Neural progenitor cell (in vitro differentiated cells): ENCODE data around the gene ADORA1. TPM values are rescaled to one million over a fixed set of nuclear protein-coding genes. Genes with fewer than 3 reads are reported as not detected.
A peak's percentile ranks its signal among the peaks of the same experiment; 100 is the strongest.

ENCODE experiments used
- DNase-seq: peaks from one replicate; pipeline ENCODE4 v3.0.0-alpha.2; 2016; ENCODE audit warnings: low spot score
- H2AFZ ChIP-seq: fragments of 200-600 bp; sonication (generic); replicated peaks from 2 replicates; pipeline ENCODE4 v1.6.1; 2016; ENCODE audit warnings: antibody characterized with exemption
- H3F3A ChIP-seq: fragments of 200-600 bp; sonication (generic); 2 replicates; pipeline ENCODE4 v1.6.1; 2016; ENCODE audit warnings: antibody characterized with exemption, low read depth
- H3K27ac ChIP-seq: fragments of 200-600 bp; sonication (generic); 2 replicates; pipeline ENCODE4 v1.5.1; 2016; ENCODE audit warnings: mild to moderate bottlenecking
- H3K27me3 ChIP-seq: fragments of 200-600 bp; sonication (generic); 2 replicates; pipeline ENCODE4 v1.6.1; 2016; ENCODE audit warnings: mild to moderate bottlenecking, moderate library complexity
- H3K36me3 ChIP-seq: fragments of 200-600 bp; sonication (generic); 2 replicates; pipeline ENCODE4 v1.5.1; 2016
- H3K4me1 ChIP-seq: fragments of 200-600 bp; sonication (generic); 2 replicates; pipeline ENCODE4 v1.6.1; 2016; ENCODE audit warnings: mixed run types
- H3K4me2 ChIP-seq: fragments of 200-600 bp; sonication (generic); 2 replicates; pipeline ENCODE4 v1.6.1; 2016
- H3K4me3 ChIP-seq: fragments of 200-600 bp; sonication (generic); 2 replicates; pipeline ENCODE4 v1.5.1; 2016
- H3K79me2 ChIP-seq: fragments of 200-600 bp; sonication (generic); 2 replicates; pipeline ENCODE4 v1.6.1; 2016; ENCODE audit warnings: low read depth
- H3K9ac ChIP-seq: fragments of 200-600 bp; sonication (generic); 2 replicates; pipeline ENCODE4 v1.6.1; 2016
- H3K9me3 ChIP-seq: fragments of 200-600 bp; sonication (generic); 2 replicates; pipeline ENCODE4 v1.5.1; 2016; ENCODE audit warnings: low read depth
- H4K20me1 ChIP-seq: fragments of 200-600 bp; sonication (generic); 2 replicates; pipeline ENCODE4 v1.6.1; 2016; ENCODE audit warnings: low read depth
- H3K27ac Mint-ChIP-seq: 3 replicates; pipeline ENCODE4 v1.8.0; 2021; ENCODE audit warnings: mixed read lengths
- H3K27me3 Mint-ChIP-seq: 2 replicates; pipeline ENCODE4 v1.8.0; 2022; ENCODE audit warnings: low read depth, mild to moderate bottlenecking, inconsistent platforms, moderate library complexity, mixed read lengths; ENCODE audit not compliant: insufficient read depth
- H3K36me3 Mint-ChIP-seq: 3 replicates; pipeline ENCODE4 v1.8.0; 2021; ENCODE audit warnings: mixed read lengths
- H3K4me1 Mint-ChIP-seq: 3 replicates; pipeline ENCODE4 v1.8.0; 2021; ENCODE audit warnings: mixed read lengths
- H3K4me3 Mint-ChIP-seq: 3 replicates; pipeline ENCODE4 v1.8.0; 2021; ENCODE audit warnings: mild to moderate bottlenecking, moderate library complexity, mixed read lengths
- H3K9me3 Mint-ChIP-seq: 3 replicates; pipeline ENCODE4 v1.8.0; 2020; ENCODE audit warnings: mixed read lengths
- EZH2 ChIP-seq: fragments of 200-600 bp; sonication (generic); IDR thresholded peaks from 2 replicates; pipeline ENCODE4 v1.6.1; 2017; ENCODE audit warnings: antibody characterized with exemption, mild to moderate bottlenecking, moderate library complexity
- EZH2phosphoT487 ChIP-seq: fragments of 200-600 bp; sonication (generic); IDR thresholded peaks from 2 replicates; pipeline ENCODE4 v1.6.1; 2017; ENCODE audit warnings: antibody characterized with exemption
- total RNA-seq: library from RNA; depleted of rRNA; stranded (reverse); fragments of >200 nt; gene quantifications from 2 replicates; pipeline ENCODE4 v1.2.3, GENCODE V29; 2015; ENCODE audit warnings: low replicate concordance
- TF ChIP-seq, protein P1 (sequence below): fragments of 200-600 bp; sonication (generic); IDR thresholded peaks from 2 replicates; pipeline ENCODE4 v1.5.1; 2017; ENCODE audit warnings: antibody characterized with exemption, mild to moderate bottlenecking

Gene ADORA1
- total RNA-seq, 1 donor from 2014 or later: 1.1 TPM

DNA sequence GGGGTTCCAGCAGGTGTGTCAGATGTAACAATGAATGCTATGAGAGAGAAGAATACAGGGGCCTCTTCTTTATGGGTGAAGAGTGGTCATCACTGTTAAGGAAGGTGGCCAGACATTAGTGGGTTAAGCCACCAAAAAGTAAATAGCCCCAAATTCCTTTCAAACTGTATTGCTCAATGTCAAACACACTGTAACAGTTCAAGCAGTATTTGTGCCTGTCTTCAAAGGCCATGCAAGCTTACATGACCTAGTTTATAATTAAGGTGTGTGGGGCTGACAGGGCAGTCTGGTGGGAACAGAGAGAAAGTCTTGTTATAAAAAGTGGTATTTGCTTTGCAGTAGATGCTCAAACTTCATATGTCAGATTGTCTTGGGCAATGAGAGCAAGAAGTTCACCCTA, 83.5 kb downstream of the ADORA1 start:
- H3K4me3 ChIP-seq: no peak overlapping the region
- H3K4me1 Mint-ChIP-seq: peaks cover 17% of the 10 kb centered on the region

DNA sequence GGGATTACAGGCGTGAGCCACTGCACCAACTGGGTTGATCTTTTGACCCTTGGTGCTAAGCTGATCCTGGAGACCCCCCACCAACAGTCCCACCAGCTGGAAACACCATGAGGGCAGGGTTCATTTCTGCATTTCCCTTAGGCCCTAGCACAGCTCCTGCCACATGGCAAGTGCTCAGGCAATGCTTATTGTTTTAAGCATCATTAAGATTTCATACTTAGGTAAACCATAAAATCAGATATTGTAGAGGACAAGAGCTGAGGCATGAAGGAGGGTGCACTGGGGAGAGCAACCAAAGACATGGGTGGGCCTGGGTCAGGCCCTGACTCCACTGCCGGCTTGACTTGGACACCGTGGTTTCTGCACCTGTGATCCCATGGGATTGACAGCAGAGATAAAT, 84.3 kb downstream of the ADORA1 start:
- peaks cover 10% of the 10 kb centered on the region for H3K27me3 Mint-ChIP-seq
- DNase-seq: no peak

More for the DNA sequence above, 83.5 kb downstream of the ADORA1 start:
- no peaks in the 10 kb centered on the region for H3K36me3 Mint-ChIP-seq
- H3K9me3 Mint-ChIP-seq: no peaks in the 10 kb centered on the region
- peaks cover 17% of the 10 kb centered on the region for H3K4me1 ChIP-seq
- H4K20me1 ChIP-seq: no peaks in the 10 kb centered on the region
- no peak overlapping the region for H2AFZ ChIP-seq
- H3K9ac ChIP-seq: no peak overlapping the region
- H3K27ac ChIP-seq: no peak overlapping the region
- H3K27ac Mint-ChIP-seq: no peak overlapping the region
- no peaks in the 10 kb centered on the region for H3K79me2 ChIP-seq
- no peak for TF ChIP-seq EZH2
- TF ChIP-seq, protein P1, sequence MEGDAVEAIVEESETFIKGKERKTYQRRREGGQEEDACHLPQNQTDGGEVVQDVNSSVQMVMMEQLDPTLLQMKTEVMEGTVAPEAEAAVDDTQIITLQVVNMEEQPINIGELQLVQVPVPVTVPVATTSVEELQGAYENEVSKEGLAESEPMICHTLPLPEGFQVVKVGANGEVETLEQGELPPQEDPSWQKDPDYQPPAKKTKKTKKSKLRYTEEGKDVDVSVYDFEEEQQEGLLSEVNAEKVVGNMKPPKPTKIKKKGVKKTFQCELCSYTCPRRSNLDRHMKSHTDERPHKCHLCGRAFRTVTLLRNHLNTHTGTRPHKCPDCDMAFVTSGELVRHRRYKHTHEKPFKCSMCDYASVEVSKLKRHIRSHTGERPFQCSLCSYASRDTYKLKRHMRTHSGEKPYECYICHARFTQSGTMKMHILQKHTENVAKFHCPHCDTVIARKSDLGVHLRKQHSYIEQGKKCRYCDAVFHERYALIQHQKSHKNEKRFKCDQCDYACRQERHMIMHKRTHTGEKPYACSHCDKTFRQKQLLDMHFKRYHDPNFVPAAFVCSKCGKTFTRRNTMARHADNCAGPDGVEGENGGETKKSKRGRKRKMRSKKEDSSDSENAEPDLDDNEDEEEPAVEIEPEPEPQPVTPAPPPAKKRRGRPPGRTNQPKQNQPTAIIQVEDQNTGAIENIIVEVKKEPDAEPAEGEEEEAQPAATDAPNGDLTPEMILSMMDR: no peak
- no peak for TF ChIP-seq EZH2phosphoT487
- H3K36me3 ChIP-seq: no peaks in the 10 kb centered on the region
- H3K27me3 Mint-ChIP-seq: peaks cover 10% of the 10 kb centered on the region
- H3K27me3 ChIP-seq: no peaks in the 10 kb centered on the region
- H3F3A ChIP-seq: no peaks in the 10 kb centered on the region
- DNase-seq: no peak
- H3K4me2 ChIP-seq: no peak overlapping the region
- H3K9me3 ChIP-seq: no peaks in the 10 kb centered on the region
- no peak overlapping the region for H3K4me3 Mint-ChIP-seq

DNA sequence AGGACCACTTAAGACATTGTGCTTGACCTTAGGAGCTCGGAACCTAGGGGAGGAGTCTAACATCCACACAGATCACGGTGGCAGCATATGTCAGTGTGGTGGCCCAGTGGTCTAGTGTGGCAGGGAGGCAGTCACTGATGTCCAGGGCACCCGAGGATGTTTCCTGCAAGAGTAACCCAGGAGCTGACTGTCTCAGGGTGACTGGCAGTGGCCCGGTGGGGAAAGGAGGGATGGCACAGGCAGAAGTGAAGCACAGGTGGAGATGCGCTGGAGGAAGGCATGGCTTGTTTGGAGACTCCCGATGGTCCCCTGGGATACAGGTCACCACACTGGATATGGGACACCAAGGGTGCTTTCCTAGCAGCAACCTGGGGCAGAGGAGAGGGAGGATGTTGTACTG, 85.6 kb downstream of the ADORA1 start:
- Histone ChIP-seq H2AFZ (no peak overlapping the region), H4K20me1 (no peaks in the 10 kb centered on the region), H3K27ac (no peak overlapping the region), H3K79me2 (no peaks in the 10 kb centered on the region), H3F3A (no peaks in the 10 kb centered on the region), H3K4me3 (no peak overlapping the region), H3K9ac (no peak overlapping the region), H3K9me3 (no peaks in the 10 kb centered on the region), H3K27me3 (no peaks in the 10 kb centered on the region), H3K4me1 (peaks cover 12% of the 10 kb centered on the region), H3K4me2 (no peak overlapping the region), H3K36me3 (no peaks in the 10 kb centered on the region)
- H3K27ac Mint-ChIP-seq: peak overlapping the region; percentile 12
- H3K9me3 Mint-ChIP-seq: no peaks in the 10 kb centered on the region
- no peak for DNase-seq
- peaks cover 18% of the 10 kb centered on the region for H3K4me1 Mint-ChIP-seq
- no peaks in the 10 kb centered on the region for H3K36me3 Mint-ChIP-seq
- no peak for TF ChIP-seq EZH2
- TF ChIP-seq, protein P1: no peak
- no peak for TF ChIP-seq EZH2phosphoT487
- no peak overlapping the region for H3K4me3 Mint-ChIP-seq
- peaks cover 10% of the 10 kb centered on the region for H3K27me3 Mint-ChIP-seq

More for the DNA sequence above, 84.3 kb downstream of the ADORA1 start:
- Histone ChIP-seq H3K4me1 (peaks cover 12% of the 10 kb centered on the region), H3K9ac (no peak overlapping the region), H3K27ac (no peak overlapping the region), H3K27me3 (no peaks in the 10 kb centered on the region), H3F3A (no peaks in the 10 kb centered on the region), H4K20me1 (no peaks in the 10 kb centered on the region), H3K4me2 (no peak overlapping the region), H3K9me3 (no peaks in the 10 kb centered on the region), H3K79me2 (no peaks in the 10 kb centered on the region), H3K4me3 (no peak overlapping the region), H2AFZ (no peak overlapping the region), H3K36me3 (no peaks in the 10 kb centered on the region)
- H3K4me1 Mint-ChIP-seq: peaks cover 18% of the 10 kb centered on the region
- H3K36me3 Mint-ChIP-seq: no peaks in the 10 kb centered on the region
- no peak overlapping the region for H3K4me3 Mint-ChIP-seq
- TF ChIP-seq EZH2phosphoT487: no peak
- no peak for TF ChIP-seq EZH2
- TF ChIP-seq, protein P1: no peak
- H3K27ac Mint-ChIP-seq: no peak overlapping the region
- no peaks in the 10 kb centered on the region for H3K9me3 Mint-ChIP-seq
